ENCODE results near the gene LARP4B.

Gene LARP4B

DNA sequence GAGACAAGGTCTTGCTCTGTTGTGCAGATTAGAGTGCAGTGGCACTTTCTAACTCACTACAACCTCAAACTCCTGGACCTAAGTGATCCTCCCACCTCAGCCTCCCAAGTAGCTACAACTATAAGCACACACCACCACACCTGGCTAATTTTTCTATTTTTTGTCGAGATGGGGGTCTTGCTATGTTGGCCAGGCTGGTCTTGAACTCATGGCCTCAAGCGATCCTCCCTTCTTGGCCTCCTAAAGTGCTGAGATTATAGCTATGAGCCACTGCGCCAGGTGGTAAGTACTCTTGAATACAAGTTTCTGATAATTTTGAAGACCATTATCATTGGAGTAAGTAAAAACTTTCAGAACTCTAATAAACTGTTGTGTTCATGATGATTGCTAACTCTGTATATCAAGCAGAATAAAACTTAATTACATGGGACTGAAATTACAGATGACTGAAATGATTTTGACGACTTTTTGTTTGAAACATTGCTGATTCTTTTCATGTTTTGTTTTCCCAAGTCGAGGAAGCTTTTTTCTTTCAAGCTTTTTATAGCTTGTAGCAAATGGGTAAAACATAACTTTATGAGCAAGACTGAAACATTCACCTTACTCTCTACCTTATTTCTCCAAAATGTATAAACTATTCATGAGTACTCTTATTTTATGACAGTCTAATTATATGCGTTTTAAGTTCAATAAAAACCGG, 14.6 kb downstream of the LARP4B start:
- no peak for DNase-seq (ENCODE audit: low read depth, low spot score)
- ChIA-PET POLR2A (no interaction called here), CTCF (no interaction called here)
- TF ChIP-seq, protein P1, sequence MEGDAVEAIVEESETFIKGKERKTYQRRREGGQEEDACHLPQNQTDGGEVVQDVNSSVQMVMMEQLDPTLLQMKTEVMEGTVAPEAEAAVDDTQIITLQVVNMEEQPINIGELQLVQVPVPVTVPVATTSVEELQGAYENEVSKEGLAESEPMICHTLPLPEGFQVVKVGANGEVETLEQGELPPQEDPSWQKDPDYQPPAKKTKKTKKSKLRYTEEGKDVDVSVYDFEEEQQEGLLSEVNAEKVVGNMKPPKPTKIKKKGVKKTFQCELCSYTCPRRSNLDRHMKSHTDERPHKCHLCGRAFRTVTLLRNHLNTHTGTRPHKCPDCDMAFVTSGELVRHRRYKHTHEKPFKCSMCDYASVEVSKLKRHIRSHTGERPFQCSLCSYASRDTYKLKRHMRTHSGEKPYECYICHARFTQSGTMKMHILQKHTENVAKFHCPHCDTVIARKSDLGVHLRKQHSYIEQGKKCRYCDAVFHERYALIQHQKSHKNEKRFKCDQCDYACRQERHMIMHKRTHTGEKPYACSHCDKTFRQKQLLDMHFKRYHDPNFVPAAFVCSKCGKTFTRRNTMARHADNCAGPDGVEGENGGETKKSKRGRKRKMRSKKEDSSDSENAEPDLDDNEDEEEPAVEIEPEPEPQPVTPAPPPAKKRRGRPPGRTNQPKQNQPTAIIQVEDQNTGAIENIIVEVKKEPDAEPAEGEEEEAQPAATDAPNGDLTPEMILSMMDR (IDR thresholded peaks at IDR 0.05; ENCODE audit: insufficient read depth, low read length, missing control alignments) = no peak
- H3K4me3 ChIP-seq (ENCODE audit: low read depth, low read length) = no peak overlapping the region

DNA sequence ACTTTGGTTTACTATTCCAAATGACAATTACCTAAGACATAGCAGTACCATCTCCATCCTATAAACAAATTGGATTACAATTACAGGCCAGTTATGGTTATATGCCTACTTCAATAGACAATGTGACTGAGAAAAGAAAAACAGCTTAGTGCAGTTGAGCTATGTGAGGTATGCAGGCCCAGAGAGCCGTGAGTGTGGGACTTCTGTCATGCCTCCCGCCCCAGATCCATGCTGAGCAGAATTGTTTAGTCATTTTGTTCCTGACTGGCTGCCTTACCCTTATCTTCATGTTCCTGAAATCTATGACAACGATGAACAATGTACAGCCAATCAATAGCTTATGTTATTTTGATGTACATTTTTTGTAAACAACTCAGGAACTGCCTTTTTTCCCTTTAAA, 21.7 kb downstream of the LARP4B start:
- ChIA-PET POLR2A (no interaction called here), CTCF (no interaction called here)
- TF ChIP-seq, protein P1 (IDR thresholded peaks at IDR 0.05; ENCODE audit: insufficient read depth, low read length, missing control alignments) = no peak
- DNase-seq (ENCODE audit: low read depth, low spot score) = peak; percentile 29
- no peak overlapping the region for H3K4me3 ChIP-seq (ENCODE audit: low read depth, low read length)

DNA sequence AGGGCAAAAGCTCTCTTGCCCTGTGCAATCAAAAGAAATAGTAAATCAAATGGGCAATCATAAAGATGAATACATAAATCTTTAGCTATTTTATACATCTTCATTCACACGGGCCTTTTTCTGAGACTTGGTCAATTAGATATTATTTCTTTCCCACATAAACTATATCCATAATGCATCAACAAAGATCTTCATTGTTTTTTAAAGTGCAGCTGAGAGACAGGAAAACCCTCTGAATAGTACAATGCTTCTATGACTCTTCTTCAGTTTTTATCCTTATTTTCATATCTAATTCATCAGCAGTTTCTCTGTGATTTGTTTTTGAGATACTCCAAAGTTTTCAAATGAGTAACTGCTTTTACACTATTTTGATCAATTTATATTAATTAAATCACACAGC, 25.5 kb downstream of the LARP4B start:
- H3K4me3 ChIP-seq (ENCODE audit: low read depth, low read length) = no peak overlapping the region
- ChIA-PET CTCF (interaction anchor here (1.1 kb wide), 1 partner anchor 10 kb away, joined by 3 read pairs; no protein-coding TSS in a partner anchor), POLR2A (no interaction called here)
- TF ChIP-seq, protein P1 (IDR thresholded peaks at IDR 0.05; ENCODE audit: insufficient read depth, low read length, missing control alignments) = no peak
- no peak for DNase-seq (ENCODE audit: low read depth, low spot score)

DNA sequence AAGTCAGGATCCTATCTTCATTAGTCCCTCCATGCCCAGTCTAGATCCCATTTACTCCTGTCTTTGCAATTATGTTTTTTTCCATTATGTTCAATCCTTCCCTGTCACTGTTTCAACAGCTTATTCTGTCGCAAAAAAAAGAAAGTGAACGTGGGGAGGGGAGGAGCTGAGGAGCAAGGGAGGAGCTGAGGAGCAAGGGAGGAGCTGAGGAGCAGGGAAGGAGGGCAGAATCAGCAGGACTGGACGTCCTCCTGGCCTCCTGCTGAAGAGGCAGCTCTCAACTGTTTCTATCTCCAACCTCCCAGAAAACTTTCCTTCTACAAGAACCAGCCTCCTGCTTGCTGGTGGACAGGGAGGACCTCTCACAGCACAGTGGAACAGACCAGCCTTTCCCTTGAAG, 26.0 kb downstream of the LARP4B start:
- ChIA-PET CTCF (interaction anchor here (1.1 kb wide), 1 partner anchor 10 kb away, joined by 3 read pairs; no protein-coding TSS in a partner anchor), POLR2A (no interaction called here)
- TF ChIP-seq, protein P1 (IDR thresholded peaks at IDR 0.05; ENCODE audit: insufficient read depth, low read length, missing control alignments) = no peak
- no peak for DNase-seq (ENCODE audit: low read depth, low spot score)
- H3K4me3 ChIP-seq (ENCODE audit: low read depth, low read length) = no peak overlapping the region

DNA sequence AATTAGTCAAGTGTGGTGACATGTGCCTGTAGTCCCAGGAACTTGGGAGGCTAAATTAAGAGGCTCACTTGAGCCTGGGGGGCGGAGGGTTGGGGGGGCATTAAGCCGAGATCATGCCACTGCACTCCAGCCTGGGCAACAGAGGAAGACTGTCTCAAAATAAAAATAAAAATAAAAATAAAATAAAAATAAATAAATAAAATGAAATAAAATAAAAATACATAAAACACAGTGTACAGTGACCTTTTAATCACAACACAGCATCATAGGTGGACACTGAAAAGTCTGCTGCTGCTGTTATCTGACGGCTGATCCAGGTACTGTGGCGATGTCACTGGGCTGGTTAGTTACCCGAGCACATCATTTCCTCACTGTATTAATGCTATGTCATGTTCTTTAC, 27.1 kb downstream of the LARP4B start:
- CTCF ChIA-PET = no interaction called here
- POLR2A ChIA-PET = no interaction called here
- no peak overlapping the region for H3K4me3 ChIP-seq (ENCODE audit: low read depth, low read length)
- TF ChIP-seq, protein P1 (IDR thresholded peaks at IDR 0.05; ENCODE audit: insufficient read depth, low read length, missing control alignments) = no peak
- no peak for DNase-seq (ENCODE audit: low read depth, low spot score)

DNA sequence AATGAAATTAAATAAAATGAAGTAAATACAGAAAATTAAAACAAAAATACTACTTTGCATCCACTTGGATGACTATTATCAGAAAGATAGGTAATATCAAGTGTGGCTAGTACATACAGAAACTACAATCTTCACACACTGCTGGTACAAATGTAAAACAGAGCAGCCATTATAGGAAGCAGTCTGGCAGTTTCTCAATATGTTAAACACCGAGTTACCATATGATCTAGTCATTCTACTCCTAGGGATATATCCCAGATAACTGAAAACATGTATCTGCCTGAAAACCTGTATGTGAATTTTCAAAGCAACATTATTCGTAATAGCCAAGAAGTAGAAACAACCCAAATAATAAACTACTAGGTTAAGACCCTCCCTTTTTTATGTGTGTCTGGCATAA, 33.4 kb downstream of the LARP4B start:
- CTCF ChIA-PET = no interaction called here
- no peak for DNase-seq (ENCODE audit: low read depth, low spot score)
- POLR2A ChIA-PET = no interaction called here

More for the DNA sequence above, 33.4 kb downstream of the LARP4B start:
- TF ChIP-seq, protein P1 (IDR thresholded peaks at IDR 0.05; ENCODE audit: insufficient read depth, low read length, missing control alignments) = no peak
- no peak overlapping the region for H3K4me3 ChIP-seq (ENCODE audit: low read depth, low read length)

Measured in AG04449 (cell line).